Fibroblast of lung (primary cell): ENCODE results near the gene ETS2.

Source experiments
- CTCF ChIP-seq, 2 donors: IDR thresholded peaks in 1 of 2; conservative IDR thresholded peaks in 1 of 2; 1 replicate in 1 of 2; 2 replicates in 1 of 2; pipeline ENCODE4 v1.5.1; 2011 to 2012; ENCODE audit warnings: low read length in 2 of 2, control low read depth in 1 of 2, inconsistent platforms in 1 of 2, low read depth in 1 of 2, mild to moderate bottlenecking in 1 of 2
- EZH2 ChIP-seq: IDR thresholded peaks from 2 replicates; pipeline ENCODE4 v1.5.1; 2012; ENCODE audit warnings: low read length, control low read depth, mild to moderate bottlenecking; ENCODE audit errors: missing control alignments

GRCh38 chr21:38830671-38831525, 25.2 kb downstream of the ETS2 start:
- TF ChIP-seq CTCF (conservative IDR thresholded peaks at IDR 0.05 in 1 of 2, IDR thresholded peaks at IDR 0.05 in 1 of 2; ENCODE audit: low read depth in 1 of 2, low read length in 2 of 2) (no peak), EZH2 (no peak)
